LNCaP clone FGC (cell line): ENCODE results near the gene SLC13A4.
A peak's percentile ranks its signal among the peaks of the same experiment; 100 is the strongest.

Source experiments
- DNase-seq: peaks from one replicate; pipeline ENCODE4 v3.0.0-alpha.2; 2011; ENCODE audit warnings: low read depth
- H3K4me3 ChIP-seq: 2 replicates; pipeline ENCODE4 v1.5.1; 2011; ENCODE audit warnings: mild to moderate bottlenecking, low read depth, low read length, control low read depth
- TF ChIP-seq, protein P1 (sequence below): IDR thresholded peaks from 2 replicates; pipeline ENCODE4 v1.5.1; 2012; ENCODE audit warnings: mild to moderate bottlenecking; ENCODE audit not compliant: control insufficient read depth, insufficient read depth; ENCODE audit errors: extremely low read depth

The SLC13A4 gene

DNA sequence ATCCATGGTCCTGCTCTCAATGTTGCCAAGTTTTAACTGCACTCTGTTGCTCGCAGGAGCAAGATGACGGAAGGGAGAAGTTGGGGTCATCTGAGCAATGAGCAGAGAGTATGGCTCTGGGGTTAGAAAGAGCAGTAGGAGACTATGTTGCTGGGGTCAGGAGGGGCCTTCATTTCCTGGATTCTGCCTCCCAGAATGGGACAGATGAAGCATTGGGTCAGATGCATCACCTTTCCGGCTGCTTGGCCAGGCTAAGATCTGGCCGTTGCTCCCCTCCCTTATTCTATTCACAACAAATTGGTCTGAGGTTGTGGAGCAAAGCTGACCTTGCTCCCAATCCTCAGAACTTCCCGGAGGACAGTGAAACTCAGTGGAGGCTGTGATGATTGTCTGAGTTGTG lies 43.3 kb downstream of the SLC13A4 start:
- no peak for DNase-seq
- TF ChIP-seq, protein P1, sequence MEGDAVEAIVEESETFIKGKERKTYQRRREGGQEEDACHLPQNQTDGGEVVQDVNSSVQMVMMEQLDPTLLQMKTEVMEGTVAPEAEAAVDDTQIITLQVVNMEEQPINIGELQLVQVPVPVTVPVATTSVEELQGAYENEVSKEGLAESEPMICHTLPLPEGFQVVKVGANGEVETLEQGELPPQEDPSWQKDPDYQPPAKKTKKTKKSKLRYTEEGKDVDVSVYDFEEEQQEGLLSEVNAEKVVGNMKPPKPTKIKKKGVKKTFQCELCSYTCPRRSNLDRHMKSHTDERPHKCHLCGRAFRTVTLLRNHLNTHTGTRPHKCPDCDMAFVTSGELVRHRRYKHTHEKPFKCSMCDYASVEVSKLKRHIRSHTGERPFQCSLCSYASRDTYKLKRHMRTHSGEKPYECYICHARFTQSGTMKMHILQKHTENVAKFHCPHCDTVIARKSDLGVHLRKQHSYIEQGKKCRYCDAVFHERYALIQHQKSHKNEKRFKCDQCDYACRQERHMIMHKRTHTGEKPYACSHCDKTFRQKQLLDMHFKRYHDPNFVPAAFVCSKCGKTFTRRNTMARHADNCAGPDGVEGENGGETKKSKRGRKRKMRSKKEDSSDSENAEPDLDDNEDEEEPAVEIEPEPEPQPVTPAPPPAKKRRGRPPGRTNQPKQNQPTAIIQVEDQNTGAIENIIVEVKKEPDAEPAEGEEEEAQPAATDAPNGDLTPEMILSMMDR = no peak
- H3K4me3 ChIP-seq = no peak overlapping the region

DNA sequence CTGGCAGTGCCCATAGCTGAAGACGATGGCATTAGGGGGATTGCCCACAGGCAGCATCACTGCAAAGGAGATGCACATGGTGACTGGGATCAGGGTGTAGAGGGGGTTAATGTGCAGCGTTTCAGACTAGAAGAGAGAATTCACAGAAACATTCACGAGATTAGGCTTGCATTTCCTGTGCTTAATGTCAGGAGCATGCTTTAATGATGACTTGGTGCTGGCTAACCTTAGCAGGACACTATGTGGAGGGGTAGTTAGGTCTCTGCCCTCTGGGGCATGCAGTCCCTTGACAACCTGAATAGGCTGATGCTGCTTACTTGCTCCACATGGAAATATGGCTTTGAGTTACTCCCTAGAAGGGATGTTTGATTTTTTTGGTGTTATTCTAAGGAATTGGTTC lies 43.9 kb downstream of the SLC13A4 start:
- no peak overlapping the region for H3K4me3 ChIP-seq
- DNase-seq = no peak
- TF ChIP-seq, protein P1 = no peak

DNA sequence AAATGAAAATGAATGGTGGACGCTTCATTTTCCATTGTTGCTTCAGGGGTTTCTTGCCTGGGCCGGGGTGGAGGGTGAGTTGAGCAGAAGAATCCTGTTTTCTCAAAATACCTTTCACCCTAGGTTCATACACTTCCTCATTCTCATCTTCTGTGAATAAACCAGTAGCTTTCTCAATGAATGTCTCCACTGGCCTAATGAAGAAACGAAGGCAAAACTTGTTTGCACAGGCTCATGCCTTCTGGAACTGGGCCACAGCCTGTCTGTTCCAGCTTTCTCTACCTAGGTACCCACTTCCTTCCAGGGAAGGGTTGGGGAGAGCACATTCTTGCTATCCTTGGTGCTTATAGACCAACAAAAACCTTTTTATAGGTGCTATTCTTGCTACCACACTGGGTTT lies 44.4 kb downstream of the SLC13A4 start:
- H3K4me3 ChIP-seq = no peak overlapping the region
- TF ChIP-seq, protein P1 = no peak
- no peak for DNase-seq

DNA sequence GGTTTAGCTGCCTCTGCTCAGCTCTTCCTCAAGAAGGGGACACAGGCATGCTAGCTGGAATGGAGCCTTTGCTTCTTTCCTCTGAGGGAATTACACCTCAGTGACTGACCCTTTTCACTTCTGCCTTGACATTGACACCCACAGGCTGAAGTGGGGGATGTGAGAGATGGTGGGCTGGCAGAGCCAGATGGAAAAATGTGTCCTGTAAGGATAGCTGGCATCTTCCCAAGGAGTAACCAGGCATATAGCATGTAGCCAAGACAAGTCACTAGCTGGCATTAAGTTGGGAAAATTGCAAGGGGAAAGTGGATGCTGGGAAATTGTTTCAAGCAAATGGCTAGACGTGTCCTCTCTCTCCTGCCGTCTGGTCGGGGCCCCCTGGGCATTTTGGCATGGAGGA lies 45.8 kb downstream of the SLC13A4 start:
- H3K4me3 ChIP-seq = no peak overlapping the region
- no peak for DNase-seq
- TF ChIP-seq, protein P1 = no peak

DNA sequence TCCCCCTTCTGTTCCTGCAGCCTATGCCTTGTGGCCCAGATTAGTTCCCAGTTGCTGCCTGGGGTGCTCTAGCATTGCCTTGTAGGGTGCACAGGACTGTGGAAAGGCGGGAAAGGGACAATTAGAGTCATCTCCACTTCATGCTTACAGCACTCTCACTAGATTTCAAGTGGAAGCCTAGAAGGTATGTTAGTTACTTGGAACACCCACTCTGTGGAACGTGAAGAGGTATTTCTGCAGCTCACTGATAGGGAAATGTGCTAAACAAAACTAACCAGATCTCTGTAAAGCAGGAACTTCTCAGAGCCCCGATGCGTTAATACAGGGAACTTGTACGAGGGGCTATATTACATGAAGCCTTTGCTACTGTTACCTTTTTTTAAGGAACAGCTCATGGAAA lies 46.2 kb downstream of the SLC13A4 start:
- no peak overlapping the region for H3K4me3 ChIP-seq
- TF ChIP-seq, protein P1 = no peak
- DNase-seq = no peak

DNA sequence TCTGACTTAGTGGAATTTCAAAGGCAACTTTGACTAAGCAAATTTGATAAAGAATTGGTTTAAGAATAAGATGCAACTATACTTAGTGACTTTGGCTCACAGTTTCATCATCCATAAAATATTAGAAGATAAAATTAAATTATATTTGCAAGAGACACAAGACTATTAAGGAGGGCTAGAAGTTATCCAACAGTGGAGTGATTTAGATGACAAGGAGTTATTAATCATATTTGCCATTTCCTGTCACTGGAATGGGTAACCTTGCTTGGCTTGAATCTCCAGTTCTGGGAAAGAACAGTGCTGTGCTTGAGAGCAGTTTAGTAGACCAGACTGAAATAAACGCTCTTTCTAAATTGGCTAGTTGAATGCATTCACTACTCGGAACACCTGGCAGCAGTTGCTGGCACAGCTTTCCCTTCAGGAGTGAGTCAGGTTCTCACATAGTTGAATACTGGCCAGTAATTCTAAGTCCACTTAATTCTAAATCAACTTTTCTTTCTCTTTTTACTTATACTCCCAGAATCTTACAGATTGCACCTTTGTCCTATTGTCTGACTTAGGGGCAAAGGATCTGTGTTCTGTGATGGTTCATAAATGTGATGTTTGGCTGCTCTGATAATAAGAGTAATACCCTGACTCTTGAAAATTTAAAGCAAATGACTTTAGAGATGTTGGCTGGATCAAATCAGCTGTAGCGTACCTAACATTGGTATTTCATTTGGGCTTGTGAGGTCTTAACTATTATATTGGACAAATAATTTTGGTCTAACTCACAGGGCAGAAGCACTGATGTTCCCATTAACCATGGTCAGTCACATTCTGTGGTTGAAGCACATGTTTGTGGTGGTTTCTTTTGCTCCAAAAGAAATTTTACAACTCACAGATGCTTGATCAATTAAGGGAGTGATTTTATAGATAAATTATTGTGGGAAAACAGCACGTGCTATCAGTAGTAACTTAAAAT lies 49.1 kb downstream of the SLC13A4 start:
- no peak overlapping the region for H3K4me3 ChIP-seq
- DNase-seq = peak; percentile 91
- TF ChIP-seq, protein P1 = no peak

DNA sequence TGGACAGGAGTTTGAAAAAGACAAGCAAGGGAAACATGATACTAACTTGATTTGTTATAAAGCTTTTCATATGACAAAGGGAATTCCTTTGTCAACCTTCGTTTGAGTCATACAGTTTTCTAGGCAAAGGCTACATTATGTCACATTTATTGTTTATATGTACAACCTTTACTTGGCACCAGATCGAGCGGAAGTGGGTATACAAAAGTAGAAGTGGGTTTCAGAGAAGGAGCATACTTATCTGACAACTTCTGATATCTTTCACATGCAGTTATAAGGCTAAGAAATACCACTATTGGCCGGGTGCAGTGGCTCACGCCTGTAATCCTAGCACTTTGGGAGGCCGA lies 54.7 kb downstream of the SLC13A4 start:
- no peak overlapping the region for H3K4me3 ChIP-seq
- TF ChIP-seq, protein P1 = no peak
- DNase-seq = no peak
